ENCODE measurements around the gene LRFN4. TPM values are rescaled to one million over a fixed set of nuclear protein-coding genes. Genes with fewer than 3 reads are reported as not detected.
A peak's percentile ranks its signal among the peaks of the same experiment; 100 is the strongest.

Gene LRFN4
- total and polyA plus RNA-seq, 2 of the 13 experiments (the other 11 are each of a cell fraction or from before 2014, with no cell fraction given), result 1.3 to 6.8 TPM

GRCh38 chr11:66901964-66902390, 45.1 kb downstream of the LRFN4 start (continued):
- TF ChIP-seq LRRFIP1 (CRISPR knock-in tag; conservative IDR thresholded peaks at IDR 0.05) (no peak), ZFP1 (CRISPR knock-in tag; IDR thresholded peaks at IDR 0.05) (peak; percentile 96), ZNF576 (CRISPR knock-in tag; IDR thresholded peaks at IDR 0.05) (no peak), GLMP (CRISPR knock-in tag; IDR thresholded peaks at IDR 0.05; ENCODE audit: borderline replicate concordance) (no peak), ZNF256 (CRISPR knock-in tag; conservative IDR thresholded peaks at IDR 0.05) (no peak), ARID5B (CRISPR knock-in tag; IDR thresholded peaks at IDR 0.05) (peak; percentile 98), ZNF234 (CRISPR knock-in tag; conservative IDR thresholded peaks at IDR 0.05) (no peak), ZNF224 (CRISPR knock-in tag; IDR thresholded peaks at IDR 0.05) (no peak), NR3C1 (CRISPR knock-in tag; IDR thresholded peaks at IDR 0.05) (no peak), FOXP4 (CRISPR knock-in tag; IDR thresholded peaks at IDR 0.05) (peak; percentile 96), KAT8 (CRISPR knock-in tag; IDR thresholded peaks at IDR 0.05) (peak; percentile 86; the same call in 1 of the 2 replicates), ZBTB20 (CRISPR knock-in tag; IDR thresholded peaks at IDR 0.05; ENCODE audit: borderline replicate concordance, low read depth) (peak; percentile 94), HMG20A (CRISPR knock-in tag; IDR thresholded peaks at IDR 0.05; ENCODE audit: borderline replicate concordance) (peak; percentile 94), ZSCAN31 (CRISPR knock-in tag; IDR thresholded peaks at IDR 0.05; ENCODE audit: low read depth) (peak; percentile 45; the same call in 1 of the 2 replicates), ZNF280B (CRISPR knock-in tag; IDR thresholded peaks at IDR 0.05; ENCODE audit: borderline replicate concordance) (no peak), CHCHD3 (CRISPR knock-in tag; IDR thresholded peaks at IDR 0.05) (no peak), ZFP36L1 (CRISPR knock-in tag; IDR thresholded peaks at IDR 0.05) (peak; percentile 23; the same call in 1 of the 2 replicates), ATM (IDR thresholded peaks at IDR 0.05; ENCODE audit: borderline replicate concordance) (no peak), SRSF4 (IDR thresholded peaks at IDR 0.05; ENCODE audit: low read depth, low read length, poor library complexity, severe bottlenecking) (no peak)
